HG03108 (cell line): ENCODE measurements around the gene F8.
A peak's percentile ranks its signal among the peaks of the same experiment; 100 is the strongest.
"Not testable (repeated sequence)": the region's sequence is repeated elsewhere in the genome, so short reads cannot be mapped to it uniquely, and the experiment has no call there.

Experiments used
- ATAC-seq: cut with Tn5 transposase; IDR thresholded peaks from one replicate; pipeline ENCODE4 v1.9.1; 2021; ENCODE audit warnings: moderate library complexity; ENCODE audit not compliant: unreplicated experiment

F8 gene

DNA sequence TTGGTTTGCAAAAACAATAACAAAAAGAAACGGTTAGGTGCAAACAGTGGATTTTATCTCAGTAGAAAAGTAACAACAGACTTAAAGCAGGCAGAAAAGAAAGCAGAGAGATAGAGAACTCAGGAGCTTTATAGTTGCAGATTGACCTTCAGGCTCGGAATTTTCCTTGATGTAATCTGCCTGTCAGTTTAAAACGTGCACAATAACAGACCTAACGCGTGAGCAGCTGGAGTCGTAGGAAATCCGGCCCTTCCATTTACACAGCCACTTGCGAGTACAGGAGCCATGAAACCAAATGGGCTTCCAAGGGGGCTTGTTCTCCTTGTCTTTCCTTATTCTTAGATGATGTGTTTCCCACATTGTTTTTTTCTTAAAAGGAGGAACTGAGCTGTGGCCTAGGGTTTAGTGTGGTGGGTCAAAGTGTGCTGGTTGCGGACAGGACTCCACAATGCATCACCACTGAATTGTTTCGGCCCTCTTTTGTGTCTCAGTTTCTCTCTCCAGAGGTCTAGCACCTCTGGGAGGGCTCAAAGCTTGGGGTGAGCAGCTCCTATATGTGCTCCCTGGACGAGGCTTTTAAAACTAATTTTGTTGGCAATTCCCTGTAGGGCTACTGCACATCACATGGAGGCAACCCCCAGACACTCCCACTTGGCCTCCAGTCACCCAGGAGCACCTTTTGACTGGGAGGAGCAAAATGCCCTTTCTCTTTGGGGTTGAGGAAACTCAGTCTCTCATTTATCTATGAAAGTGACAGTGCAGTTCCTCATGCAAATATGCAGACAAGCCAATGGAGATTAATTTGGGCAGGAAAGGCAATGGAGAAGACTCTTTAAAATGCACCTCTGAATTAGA is 203.4 kb downstream of the F8 start:
- no peak for ATAC-seq

DNA sequence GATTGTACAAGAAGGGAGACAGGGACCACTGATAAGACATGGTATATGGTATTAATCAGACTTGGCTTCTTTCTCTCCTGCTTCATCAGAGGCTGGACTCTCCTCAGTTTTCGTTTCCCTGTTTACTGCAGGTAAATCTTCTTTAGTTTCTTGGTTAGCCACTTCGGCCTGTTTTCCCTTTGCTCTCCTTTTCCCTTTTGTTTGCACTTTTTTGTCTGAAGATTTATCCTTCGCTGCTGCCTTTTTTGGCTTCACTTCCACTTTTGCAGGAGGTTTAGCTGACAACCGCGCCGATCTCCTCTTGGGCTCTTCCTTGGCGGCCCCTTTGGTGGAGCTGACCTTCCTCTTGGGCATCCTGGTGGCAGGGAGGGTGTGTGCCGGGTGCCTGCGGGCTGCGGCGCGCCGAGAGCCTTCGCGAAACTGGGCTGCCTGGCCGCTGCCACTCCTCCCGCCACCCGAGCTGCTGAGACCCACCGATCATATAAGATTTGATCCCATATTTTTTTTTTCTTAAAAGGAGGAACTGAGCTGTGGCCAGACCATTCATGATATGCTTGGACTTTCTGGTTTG is 205.4 kb downstream of the F8 start:
- ATAC-seq: not testable (repeated sequence)

DNA sequence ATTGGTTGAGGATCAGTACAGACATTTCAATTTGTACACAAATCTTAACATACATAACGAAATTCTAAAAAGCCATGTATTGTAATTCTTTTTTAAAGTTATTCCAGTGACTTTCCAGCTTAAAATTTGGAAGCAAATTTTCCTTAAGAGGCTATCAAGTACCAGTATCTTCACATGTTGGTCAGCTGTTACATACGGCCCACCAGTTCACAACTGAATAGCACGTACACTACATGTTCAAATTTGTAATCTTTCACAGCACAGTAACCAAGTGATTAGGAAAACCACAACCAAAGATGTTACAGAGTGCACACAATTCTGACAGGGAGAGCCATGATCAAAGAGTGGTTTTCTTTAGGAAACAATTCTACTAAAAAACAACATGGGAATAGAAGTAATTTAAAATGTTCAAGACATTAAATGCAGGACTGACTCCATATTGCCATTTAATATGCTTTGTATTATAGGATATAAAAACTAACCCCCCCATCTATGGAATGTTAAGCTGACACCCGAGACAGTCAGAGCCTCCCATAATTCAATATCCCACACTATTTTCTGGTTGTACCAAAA is 206.1 kb downstream of the F8 start:
- ATAC-seq: not testable (repeated sequence)

DNA sequence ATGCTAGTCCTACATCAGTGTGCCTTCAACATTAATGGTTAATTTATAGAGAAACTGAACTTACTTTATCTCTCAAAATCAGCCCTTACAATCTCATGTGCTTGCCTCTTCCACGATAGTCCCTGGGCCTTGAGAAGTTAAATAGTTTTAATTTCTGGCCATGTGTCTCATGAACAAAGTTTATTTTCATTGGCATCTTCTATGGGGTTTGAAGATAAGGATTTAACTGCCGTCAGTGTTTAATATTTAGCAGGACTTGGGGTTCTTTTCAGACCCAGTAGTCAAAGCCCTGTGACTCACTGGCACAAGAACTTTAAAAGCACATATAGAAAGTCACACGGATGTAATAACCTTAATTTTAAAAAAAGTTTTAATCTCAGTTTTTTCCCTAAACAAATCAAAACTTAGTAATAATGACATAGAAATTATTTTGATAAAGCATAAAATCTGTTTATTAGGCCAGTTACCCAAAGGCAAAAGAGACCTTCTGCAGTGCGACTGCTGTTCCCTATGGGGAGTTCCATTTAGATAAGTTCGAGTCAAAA is 207.2 kb downstream of the F8 start:
- no peak for ATAC-seq

DNA sequence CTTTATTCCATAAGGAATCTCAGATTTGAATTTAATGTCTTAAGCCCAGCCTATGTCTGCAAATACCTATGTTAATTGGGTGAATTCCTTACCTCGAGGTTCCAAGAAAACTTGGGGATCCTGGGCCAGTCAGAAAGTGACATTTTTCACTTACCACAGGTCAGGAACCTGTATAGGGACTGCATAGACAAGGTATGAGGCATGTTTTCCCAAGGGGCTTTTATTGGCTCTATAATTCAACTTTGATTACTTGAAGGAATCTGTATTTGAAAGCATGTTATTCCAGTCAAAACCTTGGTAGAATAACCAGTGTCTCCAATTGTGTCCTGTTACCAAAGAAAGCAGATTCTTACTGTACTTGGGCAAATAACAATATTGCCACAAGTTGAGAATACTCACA is 208.7 kb downstream of the F8 start:
- no peak for ATAC-seq

DNA sequence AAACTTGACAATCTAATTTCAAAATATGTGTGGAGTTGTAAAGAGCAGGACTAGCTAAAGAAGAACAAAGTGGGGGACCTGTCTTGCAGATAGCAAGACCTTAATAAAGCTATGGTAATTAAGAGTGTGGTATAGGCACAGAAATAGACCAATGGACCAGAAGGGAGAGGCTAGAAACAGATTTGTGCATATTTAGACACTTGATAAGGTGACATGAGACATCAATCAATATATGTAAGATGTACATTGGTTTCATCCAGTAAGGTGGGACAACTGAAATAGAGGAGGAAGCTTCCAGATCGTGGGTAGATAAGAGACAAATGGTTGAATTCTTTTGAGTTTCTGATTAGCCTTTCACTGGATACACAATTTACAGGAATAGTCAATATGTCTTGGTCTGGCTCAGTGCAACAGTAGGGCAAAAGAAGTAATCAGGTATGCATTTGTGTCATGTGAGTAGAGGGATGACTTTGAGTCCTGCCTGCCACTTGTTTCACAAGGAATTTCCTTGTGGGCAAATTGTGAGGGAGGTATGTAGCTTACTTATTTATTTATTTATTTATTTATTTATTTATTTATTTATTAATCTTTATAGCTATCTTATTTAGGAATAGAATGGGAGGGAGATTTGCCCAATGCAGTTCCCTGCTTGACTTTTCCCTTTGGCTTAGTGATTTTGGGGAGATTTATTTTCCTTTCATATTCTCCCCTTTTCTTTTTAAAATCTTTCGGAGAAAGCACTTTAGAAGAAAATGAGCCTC is 210.0 kb downstream of the F8 start:
- no peak for ATAC-seq

DNA sequence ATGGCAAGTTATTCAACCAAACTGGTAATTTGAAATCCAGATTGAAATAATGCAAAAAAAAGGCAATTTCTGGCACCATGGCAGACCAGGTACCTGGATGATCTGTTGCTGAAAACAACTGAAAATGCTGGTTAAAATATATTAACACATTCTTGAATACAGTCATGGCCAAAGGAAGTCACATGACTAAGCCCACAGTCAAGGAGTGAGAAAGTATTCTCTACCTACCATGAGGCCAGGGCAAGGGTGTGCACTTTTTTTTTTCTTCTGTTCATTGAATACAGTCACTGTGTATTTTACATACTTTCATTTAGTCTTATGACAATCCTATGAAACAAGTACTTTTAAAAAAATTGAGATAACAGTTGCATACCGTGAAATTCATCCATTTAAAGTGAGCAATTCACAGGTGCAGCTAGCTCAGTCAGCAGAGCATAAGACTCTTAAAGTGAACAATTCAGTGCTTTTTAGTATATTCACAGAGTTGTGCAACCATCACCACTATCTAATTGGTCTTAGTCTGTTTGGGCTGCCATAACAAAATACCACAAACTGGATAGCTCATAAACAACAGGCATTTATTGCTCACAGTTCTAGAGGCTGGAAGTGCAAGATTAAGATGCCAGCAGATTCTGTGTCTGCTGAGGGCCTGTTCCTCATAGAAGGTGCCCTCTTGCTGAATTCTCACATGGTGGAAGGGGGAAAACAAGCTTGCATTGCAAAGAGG is 212.4 kb downstream of the F8 start:
- no peak for ATAC-seq

DNA sequence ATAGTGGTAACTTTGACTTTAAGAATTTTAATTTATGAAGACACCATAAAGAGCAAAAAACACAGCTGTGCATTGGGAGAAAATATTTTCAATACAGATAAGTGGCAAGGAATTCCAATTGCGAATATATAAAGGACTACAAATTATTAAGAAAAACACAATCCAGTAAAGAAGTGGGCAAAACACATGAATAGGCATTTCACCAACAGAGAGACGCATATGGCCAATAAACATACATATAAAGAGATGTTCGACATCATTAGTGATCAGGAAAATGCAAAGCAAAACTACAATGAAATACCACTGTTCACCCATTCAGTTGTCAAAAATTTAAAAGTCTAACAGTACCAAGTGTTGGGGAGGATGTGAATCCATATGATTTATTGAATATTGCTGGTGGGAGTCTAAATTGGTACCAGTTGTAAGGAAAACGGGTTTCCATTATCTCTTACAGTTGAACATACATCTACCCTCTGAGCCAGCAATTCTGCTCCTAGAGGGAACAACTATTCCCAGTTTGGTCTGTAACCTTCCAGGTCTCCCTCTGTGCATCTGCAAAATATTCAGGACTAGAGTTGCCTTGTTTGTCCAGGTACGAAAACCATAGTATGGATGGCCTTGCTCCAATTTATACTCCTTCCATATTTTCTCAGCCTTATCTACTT is 215.6 kb downstream of the F8 start:
- no peak for ATAC-seq

DNA sequence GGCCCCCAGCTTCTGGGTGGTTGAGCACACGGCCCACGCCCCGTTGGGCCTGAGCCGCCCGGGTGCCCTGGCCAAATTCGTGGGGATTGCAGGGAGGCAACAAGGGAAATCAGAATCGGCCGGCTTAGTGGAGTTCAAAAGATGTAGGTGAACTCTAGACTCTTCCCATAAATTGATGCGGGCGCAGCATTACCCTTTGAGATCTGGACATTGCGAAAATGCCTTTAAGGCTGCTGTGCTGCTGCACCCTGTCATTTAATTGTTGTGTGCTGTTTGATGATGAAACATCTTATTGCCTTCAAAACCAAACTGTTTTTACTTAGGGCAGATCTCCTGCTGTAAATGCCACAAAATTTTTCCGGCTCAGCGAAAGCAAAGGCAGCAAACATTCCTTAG is 216.8 kb downstream of the F8 start:
- no peak for ATAC-seq

DNA sequence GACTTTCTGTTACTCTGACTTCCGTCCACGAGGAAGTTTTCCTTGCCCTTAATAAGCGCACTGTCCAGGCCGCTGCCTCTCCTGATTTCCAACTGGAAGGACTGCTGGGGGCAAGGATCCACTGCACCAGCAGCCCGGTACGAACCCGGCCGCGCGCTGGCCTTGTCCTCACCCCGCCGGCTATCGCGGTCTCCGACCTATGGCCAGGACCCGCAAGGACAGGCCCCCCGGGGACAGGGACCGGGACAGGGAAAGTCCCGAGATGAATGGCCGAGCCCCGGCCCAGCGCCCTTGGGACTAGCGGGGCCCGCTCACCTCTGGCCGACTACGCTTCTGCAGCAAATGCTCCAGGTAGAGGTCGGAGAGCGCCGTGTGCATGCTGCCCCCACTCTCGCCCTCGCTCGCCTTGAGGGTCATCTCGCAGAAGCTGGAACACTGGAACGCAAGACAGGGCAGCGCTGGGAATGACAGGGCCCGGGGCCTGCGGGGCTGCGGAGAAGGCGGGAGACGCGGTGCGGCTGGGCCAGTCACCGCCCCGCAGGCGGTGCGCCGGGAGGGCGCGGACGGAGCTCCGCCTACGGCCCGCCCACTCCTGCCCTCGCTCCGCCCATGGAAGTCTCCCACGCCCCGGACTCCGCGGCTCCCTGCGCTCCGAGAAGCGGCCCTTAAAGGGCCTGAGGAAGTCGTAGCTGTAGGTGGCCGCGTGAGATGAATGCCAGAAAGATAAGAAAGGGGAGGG is 217.4 kb downstream of the F8 start, which contains the start of gene MPP1:
Gene MPP1, minus strand, starts transcription at position 529 of the 739 bp plus-strand sequence. Its CDS starts 112 bp downstream, at position 417.
- peak; percentile 94 for ATAC-seq

DNA sequence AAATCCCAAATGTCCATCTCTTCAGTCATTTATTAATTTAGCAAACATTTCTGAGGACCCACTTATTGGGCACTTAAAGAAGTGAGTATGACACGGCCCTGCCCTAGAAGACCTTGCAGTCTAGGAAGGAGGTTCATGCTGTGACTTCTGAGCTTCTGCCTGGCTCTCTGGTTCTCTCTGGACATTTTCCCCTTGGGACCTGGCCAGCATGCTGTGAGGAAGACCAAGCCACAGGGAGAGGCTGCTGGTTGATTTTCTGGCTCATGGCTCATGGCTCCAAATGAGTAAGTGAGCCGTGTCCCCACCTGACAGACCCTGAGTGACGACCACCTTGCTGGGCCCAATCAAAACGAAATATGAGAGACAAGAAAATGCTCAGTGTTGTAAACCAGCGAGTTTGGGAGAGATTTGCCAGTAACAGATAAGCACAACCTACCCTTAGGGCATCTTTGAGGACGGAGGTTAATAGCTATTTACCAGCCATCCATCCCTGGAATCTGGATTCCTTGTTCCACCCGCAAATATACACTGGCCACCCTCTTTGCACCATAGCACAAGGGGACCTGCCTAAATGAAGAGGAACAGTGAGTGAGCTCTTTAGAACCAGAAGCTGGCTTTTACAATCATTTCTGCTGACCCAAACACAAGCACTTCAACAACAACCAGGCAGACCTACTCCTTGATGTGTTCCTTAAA is 218.1 kb downstream of the F8 start:
- ATAC-seq: no peak

DNA sequence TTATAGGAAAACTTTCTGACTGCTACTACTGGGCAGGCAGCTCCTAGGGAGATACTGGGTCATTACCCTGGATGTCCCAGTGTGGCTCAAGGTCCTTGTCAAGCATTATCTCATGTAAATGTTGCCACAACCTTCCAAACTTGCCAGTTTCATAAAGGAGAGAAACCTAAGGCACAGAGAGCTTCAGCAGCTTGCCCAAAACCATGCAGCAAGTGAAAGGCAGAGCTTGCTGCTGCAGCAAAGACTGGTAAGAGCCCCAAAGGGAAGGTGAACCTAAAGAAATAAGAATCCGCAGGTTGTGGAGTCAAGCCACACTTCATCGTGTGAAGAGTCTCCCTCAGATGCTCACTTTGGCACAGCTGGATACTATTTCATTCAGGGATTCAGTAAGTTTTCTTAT is 219.6 kb downstream of the F8 start:
- ATAC-seq: no peak

DNA sequence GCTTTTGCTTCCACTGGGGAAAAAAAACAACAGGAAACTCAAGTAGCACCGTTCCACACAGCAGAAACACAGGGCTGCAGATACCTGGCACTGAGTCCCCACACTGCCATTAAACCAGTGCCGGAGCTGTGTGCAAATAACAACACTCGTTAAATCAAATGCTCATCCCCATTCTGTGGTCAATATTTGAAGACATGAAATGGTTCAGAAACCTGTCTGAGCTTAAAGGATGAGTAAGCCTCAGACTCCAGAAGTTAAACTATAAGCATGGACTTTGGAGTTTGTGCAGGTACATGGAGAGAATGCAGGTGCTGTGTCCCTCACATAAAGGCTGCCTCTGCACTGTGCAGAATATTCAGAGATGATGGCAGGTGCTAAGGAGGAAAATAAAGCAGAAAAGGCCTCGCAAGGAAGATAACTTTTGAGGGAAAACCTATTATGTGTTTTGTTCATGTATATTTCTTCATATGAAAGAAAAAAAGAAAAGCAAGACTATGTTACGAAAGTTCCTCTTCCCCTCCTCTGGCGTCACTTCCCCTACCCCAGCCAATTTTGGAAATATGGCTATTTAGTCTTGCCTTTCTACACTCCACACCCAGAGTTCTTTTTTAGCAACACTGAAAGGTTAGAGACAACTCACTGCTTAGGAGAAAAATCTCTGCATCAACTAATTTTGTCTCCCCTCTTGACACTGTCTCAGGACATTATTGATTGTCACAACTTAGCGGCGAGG is 221.9 kb downstream of the F8 start:
- no peak for ATAC-seq

DNA sequence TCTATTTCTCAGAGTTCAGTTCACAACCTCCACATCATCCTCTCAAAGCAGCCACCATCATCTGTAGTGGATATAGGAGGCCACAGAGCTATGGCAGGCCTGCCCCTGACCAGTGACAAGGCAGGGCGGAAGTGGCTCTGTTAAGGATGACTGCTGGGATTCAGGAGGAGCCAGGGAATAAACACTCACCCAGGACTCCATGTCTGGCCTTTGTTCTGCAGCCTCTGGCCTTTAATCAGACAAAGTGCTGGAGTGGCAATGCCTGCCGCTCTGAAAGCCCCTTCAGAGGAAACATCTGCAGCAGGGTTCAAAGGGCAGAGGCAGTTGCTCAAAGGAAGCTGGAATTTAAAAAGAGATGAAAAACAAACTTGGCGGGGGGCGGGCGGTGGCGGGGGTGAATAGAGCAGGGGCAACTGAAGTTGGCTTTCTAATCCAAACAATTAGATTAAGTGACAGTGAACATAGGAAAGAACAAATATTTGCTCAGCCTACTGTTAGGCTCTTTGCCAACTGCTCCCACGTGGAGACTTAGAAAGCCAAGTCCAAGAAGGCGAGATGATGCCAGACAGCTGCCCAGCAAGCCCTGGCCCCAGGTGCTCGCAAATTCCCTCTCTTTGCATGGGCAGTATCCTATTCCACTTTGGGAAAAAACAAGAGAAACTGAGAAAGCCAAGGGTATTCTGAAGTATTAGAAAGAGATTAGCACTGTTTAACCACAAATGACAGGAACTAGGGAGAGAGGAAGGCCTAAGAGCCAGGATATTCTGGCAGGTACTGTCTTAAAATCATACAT is 222.8 kb downstream of the F8 start:
- no peak for ATAC-seq

DNA sequence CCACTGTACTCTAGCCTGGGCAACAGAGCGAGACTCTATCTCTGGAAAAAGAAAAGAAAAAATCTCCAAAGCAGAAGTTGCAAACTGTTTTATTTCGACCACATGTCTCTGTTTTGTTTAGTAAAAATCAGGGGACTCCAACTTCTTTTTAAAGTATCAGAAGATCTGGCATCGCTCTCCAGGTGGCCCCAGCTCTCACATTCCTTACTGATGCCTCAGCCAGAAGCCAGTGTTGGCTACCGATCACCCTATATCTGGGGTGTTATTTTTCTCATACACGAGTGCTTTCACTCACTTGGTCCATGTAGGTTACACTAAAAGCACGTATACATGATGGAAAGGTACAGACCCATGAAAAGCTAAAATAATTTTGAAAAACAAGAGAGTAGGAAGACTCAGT is 225.5 kb downstream of the F8 start:
- no peak for ATAC-seq

DNA sequence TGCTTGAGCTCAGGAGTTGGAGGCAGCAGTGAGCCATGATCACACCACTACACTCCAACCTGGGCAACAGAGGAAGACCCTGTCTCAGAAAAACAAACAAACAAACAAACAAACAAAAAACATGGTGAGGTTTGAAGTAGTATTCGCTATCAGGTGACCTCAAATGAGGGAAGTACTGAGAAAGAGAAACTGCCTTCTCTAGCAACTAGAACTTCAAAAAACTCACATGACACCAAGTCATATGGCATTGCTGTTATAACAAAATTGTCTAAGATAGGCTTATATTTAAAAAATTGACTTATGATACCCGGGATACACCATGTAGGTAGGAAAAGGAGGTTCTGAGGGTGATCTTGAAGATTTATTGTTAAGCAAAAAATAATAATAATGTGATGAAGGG is 227.5 kb downstream of the F8 start:
- no peak for ATAC-seq

DNA sequence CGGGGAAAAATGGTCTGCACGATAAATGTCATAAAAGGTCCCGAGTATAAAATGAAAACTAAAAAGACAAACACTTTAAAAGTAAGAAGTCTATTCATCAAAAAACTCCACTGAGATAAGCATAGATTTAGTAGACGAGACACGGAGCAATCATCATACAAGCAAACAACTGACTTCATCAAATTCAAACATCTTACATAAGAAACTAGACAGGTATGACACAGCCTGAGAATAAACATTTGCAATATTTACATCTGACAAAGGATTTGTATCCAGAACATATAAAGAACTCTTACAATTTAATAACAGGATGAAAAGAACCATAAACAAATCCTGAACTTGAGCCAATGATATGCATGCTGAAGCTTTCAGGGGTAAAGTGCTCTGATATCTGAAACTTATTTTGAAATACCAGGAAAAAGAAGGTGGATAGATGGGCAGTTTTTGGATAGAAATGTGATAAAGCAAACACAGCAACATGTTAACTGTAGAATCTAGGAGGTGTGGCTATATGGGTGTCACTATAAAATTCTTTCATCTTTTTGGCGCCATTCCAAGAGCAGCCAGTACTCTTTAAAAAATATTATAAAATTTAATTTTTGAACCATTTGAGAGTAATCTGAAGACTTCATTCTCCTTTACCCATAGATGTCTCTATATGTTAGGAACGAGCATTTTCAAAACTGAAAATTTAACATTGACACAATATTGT is 229.3 kb downstream of the F8 start:
- ATAC-seq: no peak
